ENCODE measurements around the gene GOT1.

DNA sequence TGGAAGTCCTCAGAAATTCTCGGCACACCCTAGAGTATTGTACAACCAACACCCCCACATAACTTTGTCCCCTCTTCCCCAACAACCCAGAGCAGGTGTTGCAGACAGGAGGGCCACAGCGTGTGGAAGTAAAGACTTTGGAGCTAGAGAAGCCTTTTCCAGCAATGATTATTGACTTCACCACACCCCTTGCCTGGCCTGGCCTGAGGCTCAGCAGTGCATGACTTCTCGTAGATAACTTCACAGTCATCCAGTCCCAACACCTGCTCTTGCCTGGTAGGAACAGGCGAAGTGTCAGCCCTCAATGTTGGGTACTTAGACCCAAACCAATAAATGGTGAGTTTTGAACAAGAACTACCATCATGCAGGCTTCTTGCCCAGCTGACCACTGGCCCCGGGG is 36.7 kb downstream of the GOT1 start:
- TF ChIP-seq, protein P1, sequence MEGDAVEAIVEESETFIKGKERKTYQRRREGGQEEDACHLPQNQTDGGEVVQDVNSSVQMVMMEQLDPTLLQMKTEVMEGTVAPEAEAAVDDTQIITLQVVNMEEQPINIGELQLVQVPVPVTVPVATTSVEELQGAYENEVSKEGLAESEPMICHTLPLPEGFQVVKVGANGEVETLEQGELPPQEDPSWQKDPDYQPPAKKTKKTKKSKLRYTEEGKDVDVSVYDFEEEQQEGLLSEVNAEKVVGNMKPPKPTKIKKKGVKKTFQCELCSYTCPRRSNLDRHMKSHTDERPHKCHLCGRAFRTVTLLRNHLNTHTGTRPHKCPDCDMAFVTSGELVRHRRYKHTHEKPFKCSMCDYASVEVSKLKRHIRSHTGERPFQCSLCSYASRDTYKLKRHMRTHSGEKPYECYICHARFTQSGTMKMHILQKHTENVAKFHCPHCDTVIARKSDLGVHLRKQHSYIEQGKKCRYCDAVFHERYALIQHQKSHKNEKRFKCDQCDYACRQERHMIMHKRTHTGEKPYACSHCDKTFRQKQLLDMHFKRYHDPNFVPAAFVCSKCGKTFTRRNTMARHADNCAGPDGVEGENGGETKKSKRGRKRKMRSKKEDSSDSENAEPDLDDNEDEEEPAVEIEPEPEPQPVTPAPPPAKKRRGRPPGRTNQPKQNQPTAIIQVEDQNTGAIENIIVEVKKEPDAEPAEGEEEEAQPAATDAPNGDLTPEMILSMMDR (IDR thresholded peaks at IDR 0.05; ENCODE audit: low read depth, low read length): no peak
- TF ChIP-seq, protein P2, sequence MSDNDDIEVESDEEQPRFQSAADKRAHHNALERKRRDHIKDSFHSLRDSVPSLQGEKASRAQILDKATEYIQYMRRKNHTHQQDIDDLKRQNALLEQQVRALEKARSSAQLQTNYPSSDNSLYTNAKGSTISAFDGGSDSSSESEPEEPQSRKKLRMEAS (IDR thresholded peaks at IDR 0.05; ENCODE audit: low read depth, low read length): no peak
